Measurements from ENCODE around the gene METTL22. TPM values are rescaled to one million over a fixed set of nuclear protein-coding genes. Genes with fewer than 3 reads are reported as not detected.

Gene METTL22
- polyA plus RNA-seq, 1 experiment: 39.7 TPM

DNA sequence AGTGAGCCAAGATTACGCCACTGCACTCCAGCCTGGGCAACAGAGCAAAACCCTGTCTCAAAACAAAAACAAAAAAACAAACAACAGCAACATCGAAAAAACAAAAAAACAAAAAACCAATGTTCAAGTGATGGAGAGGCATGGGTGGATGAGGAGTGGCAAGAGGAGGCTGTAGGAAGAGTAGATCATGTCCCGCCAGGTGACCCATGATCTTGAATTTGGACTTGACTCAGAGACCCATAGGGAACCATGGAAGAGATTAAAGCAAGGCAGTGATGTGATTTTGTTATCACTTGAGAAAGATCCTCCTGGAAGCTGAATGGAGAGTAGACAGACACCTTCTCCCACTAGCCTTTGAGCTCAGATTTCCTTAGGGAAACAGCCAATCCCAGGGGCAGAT lies 64.1 kb downstream of the METTL22 start:
- DNase-seq (ENCODE audit: low read depth, low spot score): no peak
- Histone ChIP-seq H3K27me3 (ENCODE audit: control insufficient read depth, insufficient read depth, low read length) (peaks cover 6% of the 10 kb centered on the region), H3K9me3 (ENCODE audit: control insufficient read depth, insufficient read depth, low read length) (peaks cover 7% of the 10 kb centered on the region), H3K27ac (ENCODE audit: low read depth, low read length) (no peak overlapping the region), H3K4me3 (ENCODE audit: low read depth, low read length) (no peak overlapping the region)
- TF ChIP-seq, protein P1, sequence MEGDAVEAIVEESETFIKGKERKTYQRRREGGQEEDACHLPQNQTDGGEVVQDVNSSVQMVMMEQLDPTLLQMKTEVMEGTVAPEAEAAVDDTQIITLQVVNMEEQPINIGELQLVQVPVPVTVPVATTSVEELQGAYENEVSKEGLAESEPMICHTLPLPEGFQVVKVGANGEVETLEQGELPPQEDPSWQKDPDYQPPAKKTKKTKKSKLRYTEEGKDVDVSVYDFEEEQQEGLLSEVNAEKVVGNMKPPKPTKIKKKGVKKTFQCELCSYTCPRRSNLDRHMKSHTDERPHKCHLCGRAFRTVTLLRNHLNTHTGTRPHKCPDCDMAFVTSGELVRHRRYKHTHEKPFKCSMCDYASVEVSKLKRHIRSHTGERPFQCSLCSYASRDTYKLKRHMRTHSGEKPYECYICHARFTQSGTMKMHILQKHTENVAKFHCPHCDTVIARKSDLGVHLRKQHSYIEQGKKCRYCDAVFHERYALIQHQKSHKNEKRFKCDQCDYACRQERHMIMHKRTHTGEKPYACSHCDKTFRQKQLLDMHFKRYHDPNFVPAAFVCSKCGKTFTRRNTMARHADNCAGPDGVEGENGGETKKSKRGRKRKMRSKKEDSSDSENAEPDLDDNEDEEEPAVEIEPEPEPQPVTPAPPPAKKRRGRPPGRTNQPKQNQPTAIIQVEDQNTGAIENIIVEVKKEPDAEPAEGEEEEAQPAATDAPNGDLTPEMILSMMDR (IDR thresholded peaks at IDR 0.05; ENCODE audit: low read depth, low read length): no peak
- POLR2A ChIA-PET: interaction anchor here (0.5 kb wide), 1 partner anchor 416 kb away, joined by 3 read pairs; no protein-coding TSS in a partner anchor
- CTCF ChIA-PET: interaction anchor here (0.6 kb wide), 1 partner anchor 453 kb away, joined by 3 read pairs; no protein-coding TSS in a partner anchor

DNA sequence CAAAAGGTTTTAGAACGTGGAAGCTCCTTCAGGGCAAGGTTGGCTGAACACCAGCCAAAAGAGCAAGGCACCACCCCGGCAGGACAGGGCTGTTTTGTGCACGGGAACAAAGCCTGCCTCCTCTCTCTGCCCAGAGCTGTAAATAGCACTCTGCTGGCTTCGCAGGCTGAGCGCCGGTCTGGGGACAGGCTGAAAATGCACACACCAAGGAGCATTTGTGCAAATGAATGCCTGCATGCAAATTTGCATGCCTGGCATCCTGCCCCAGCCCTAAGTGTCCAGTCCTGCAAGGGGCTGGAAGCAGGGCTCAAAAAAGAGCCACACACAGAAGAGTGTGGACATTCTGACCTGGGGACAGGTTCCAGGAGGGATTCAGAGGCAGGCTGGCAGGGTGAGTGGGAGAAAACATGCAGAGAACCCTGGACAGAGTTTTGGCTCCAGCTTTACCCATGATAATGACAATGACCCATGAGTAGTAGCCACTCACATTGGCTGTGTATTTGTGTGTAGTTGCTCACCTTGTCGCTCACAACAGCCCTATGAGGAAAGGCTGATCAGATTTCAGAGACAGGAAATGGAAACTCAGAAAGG lies 64.6 kb downstream of the METTL22 start:
- POLR2A ChIA-PET: no interaction called here
- DNase-seq (ENCODE audit: low read depth, low spot score): no peak

DNA sequence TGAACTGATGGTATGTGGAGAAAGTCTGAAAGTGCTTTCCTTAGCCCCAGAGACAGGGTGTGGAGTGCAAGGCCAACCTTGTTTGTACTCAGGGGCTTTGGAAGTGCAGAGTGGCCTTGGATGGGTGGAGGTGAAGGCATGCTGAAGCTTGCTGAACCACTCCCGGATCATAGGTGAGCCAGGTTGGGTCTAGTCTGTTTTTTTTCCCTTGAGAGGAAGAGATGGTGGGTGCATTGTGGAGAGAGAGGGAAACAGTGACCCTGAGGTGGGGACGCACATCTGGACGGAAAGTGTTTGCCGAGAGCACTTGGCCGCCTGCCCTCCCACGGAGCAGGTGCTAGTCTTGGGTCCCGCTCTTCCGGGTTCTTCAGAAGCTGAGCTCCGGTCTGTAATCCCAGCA lies 65.4 kb downstream of the METTL22 start:
- no peak for DNase-seq (ENCODE audit: low read depth, low spot score)
- Histone ChIP-seq H3K9me3 (ENCODE audit: control insufficient read depth, insufficient read depth, low read length) (peaks cover 7% of the 10 kb centered on the region), H3K27me3 (ENCODE audit: control insufficient read depth, insufficient read depth, low read length) (peaks cover 6% of the 10 kb centered on the region), H3K27ac (ENCODE audit: low read depth, low read length) (no peak overlapping the region), H3K4me3 (ENCODE audit: low read depth, low read length) (no peak overlapping the region)
- CTCF ChIA-PET: no interaction called here
- POLR2A ChIA-PET: no interaction called here
- TF ChIP-seq, protein P1 (IDR thresholded peaks at IDR 0.05; ENCODE audit: low read depth, low read length): no peak

More for the DNA sequence above, 64.6 kb downstream of the METTL22 start:
- Histone ChIP-seq H3K9me3 (ENCODE audit: control insufficient read depth, insufficient read depth, low read length) (peaks cover 7% of the 10 kb centered on the region), H3K4me3 (ENCODE audit: low read depth, low read length) (no peak overlapping the region), H3K27me3 (ENCODE audit: control insufficient read depth, insufficient read depth, low read length) (peaks cover 6% of the 10 kb centered on the region), H3K27ac (ENCODE audit: low read depth, low read length) (no peak overlapping the region)
- TF ChIP-seq, protein P1 (IDR thresholded peaks at IDR 0.05; ENCODE audit: low read depth, low read length): no peak
- CTCF ChIA-PET: interaction anchor here (0.6 kb wide), 1 partner anchor 453 kb away, joined by 3 read pairs; no protein-coding TSS in a partner anchor

DNA sequence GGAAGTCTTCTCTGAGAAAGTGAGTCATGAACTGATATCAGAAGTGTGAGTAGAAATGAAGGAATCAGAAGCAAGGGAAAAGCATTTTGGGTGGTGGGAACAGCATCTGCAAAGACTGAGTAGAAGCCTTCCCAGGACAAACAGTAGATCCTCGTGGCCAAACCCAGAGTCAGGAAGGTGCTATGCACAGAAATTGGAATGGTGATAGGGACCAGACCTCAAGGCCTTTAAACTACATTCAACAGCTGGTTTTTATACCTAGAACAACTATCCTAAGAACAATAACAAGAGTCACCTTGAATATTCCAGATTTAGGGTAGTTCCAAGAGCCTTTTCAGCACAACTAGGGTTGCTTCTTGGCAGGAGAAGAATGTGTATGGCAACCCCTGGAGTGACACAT lies 68.2 kb downstream of the METTL22 start:
- H3K9me3 ChIP-seq (ENCODE audit: control insufficient read depth, insufficient read depth, low read length): peaks cover 7% of the 10 kb centered on the region
- POLR2A ChIA-PET: no interaction called here
- no peak for DNase-seq (ENCODE audit: low read depth, low spot score)
- no peak overlapping the region for H3K27ac ChIP-seq (ENCODE audit: low read depth, low read length)
- CTCF ChIA-PET: no interaction called here
- TF ChIP-seq, protein P1 (IDR thresholded peaks at IDR 0.05; ENCODE audit: low read depth, low read length): no peak
- no peak overlapping the region for H3K4me3 ChIP-seq (ENCODE audit: low read depth, low read length)
- H3K27me3 ChIP-seq (ENCODE audit: control insufficient read depth, insufficient read depth, low read length): peaks cover 3% of the 10 kb centered on the region

DNA sequence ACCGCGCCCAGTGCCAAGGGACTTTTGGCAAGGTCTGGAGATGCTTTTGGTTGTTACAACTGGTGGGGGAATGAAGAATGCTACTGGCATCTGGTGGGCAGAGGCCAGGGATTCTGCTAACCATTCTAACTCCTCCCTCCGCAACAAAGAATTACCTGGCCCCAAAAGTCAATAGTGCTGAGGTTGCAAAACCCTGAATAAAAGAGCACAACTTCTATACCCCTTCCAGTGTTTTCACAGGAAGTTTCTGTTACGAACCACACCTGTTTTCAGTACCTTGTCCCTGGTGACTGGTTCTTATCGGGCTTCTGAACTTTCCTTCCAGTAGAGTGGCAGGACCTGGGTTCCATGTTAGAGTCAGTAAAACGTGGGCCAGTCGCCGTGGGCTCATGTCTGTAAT lies 70.2 kb downstream of the METTL22 start:
- Histone ChIP-seq H3K27ac (ENCODE audit: low read depth, low read length) (no peak overlapping the region), H3K4me3 (ENCODE audit: low read depth, low read length) (no peak overlapping the region), H3K9me3 (ENCODE audit: control insufficient read depth, insufficient read depth, low read length) (peaks cover 7% of the 10 kb centered on the region), H3K27me3 (ENCODE audit: control insufficient read depth, insufficient read depth, low read length) (no peaks in the 10 kb centered on the region)
- TF ChIP-seq, protein P1 (IDR thresholded peaks at IDR 0.05; ENCODE audit: low read depth, low read length): no peak
- ChIA-PET POLR2A (no interaction called here), CTCF (no interaction called here)
- DNase-seq (ENCODE audit: low read depth, low spot score): no peak

Measured in AG04450 (cell line).